Measurements from ENCODE around the gene RMRP. TPM values are rescaled to one million over a fixed set of nuclear protein-coding genes. Genes with fewer than 3 reads are reported as not detected.
"Not testable (repeated sequence)": the region's sequence is repeated elsewhere in the genome, so short reads cannot be mapped to it uniquely, and the experiment has no call there.

RMRP gene
- total RNA-seq, 1 donor from 2014 or later, result 15,881 TPM

DNA sequence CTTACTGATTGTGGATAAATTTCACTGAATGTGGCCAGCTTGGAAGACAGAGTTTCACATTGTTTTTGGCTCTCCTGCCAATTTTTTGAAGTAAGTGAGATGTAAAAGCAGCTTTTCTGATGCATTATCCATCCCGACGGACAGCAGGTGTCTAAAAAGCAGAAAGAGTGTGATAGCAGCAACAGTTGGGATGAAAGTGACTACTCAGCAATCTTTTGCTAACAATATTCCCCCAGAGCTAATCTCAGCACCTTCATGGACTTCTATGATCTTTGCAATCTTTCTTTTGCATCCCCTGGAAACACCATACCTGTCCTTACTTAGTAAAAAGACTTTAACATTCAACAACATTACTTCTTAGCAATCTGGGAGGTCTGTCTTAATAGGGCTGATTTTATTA, 45.0 kb downstream of the RMRP start:
- H3K36me3 ChIP-seq (ENCODE audit: control insufficient read depth, insufficient read depth, low read length), result peaks cover 8% of the 10 kb centered on the region
- peak; percentile 58 for FAIRE-seq
- H3K27me3 ChIP-seq (ENCODE audit: control insufficient read depth, insufficient read depth, low read length), result peaks cover 4% of the 10 kb centered on the region
- no peak overlapping the region for H3K4me3 ChIP-seq (ENCODE audit: low read depth, low read length)
- no peak for DNase-seq (ENCODE audit: low read depth)
- TF ChIP-seq, protein P1, sequence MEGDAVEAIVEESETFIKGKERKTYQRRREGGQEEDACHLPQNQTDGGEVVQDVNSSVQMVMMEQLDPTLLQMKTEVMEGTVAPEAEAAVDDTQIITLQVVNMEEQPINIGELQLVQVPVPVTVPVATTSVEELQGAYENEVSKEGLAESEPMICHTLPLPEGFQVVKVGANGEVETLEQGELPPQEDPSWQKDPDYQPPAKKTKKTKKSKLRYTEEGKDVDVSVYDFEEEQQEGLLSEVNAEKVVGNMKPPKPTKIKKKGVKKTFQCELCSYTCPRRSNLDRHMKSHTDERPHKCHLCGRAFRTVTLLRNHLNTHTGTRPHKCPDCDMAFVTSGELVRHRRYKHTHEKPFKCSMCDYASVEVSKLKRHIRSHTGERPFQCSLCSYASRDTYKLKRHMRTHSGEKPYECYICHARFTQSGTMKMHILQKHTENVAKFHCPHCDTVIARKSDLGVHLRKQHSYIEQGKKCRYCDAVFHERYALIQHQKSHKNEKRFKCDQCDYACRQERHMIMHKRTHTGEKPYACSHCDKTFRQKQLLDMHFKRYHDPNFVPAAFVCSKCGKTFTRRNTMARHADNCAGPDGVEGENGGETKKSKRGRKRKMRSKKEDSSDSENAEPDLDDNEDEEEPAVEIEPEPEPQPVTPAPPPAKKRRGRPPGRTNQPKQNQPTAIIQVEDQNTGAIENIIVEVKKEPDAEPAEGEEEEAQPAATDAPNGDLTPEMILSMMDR (IDR thresholded peaks at IDR 0.05; ENCODE audit: insufficient read depth, low read length, severe bottlenecking), result no peak

DNA sequence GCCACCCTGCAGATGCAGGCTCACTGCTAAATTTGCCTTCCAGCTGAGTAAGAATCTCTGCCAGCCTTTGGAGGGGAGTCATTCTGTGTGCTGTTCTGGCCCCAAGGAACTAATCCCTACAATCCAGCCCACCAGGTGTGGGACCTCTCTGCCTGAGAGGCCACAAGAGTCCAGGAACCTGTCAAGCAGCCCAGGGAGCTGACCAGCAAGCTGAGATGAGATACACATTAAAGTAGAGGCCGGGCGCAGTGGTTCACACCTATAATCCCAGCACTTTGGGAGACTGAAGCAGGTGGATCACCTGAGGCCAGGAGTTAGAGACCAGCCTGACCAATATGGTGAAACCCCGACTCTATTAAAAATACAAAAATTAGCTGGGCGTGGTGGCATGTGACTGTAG, 45.8 kb downstream of the RMRP start:
- not testable (repeated sequence) for FAIRE-seq

DNA sequence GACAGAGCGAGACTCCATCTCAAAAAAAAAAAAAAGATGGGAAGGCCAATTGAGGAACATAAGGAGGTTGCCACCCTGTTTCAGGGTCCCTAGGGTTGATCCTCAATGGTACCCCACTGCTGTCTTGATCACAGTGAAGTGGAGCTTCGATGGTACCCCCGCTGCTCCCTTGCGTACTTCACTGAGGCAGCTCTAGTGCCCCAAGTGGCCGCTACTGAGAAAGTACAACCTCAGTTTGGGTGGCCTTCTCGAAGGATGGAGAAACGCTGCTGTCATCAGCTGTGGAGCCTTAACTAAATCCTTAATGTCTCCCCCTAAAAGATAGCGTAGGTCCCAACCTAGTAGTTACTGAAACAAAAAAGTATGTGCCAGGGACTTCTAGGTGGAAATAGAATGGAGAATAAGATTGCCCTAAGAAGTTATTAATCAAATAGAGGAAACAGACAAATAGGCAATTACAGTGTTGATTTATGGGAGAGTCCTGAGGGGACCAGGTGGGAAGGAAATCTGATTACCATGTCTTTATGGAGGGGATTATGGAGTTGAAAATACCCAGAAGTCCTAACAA, 46.5 kb downstream of the RMRP start:
- peak; percentile 44 for DNase-seq (ENCODE audit: low read depth)
- FAIRE-seq, result peak; percentile 52

More for the DNA sequence above, 45.8 kb downstream of the RMRP start:
- not testable (repeated sequence) for H3K4me3 ChIP-seq (ENCODE audit: low read depth, low read length); DNase-seq (ENCODE audit: low read depth); H3K36me3 ChIP-seq (ENCODE audit: control insufficient read depth, insufficient read depth, low read length); H3K27me3 ChIP-seq (ENCODE audit: control insufficient read depth, insufficient read depth, low read length)

DNA sequence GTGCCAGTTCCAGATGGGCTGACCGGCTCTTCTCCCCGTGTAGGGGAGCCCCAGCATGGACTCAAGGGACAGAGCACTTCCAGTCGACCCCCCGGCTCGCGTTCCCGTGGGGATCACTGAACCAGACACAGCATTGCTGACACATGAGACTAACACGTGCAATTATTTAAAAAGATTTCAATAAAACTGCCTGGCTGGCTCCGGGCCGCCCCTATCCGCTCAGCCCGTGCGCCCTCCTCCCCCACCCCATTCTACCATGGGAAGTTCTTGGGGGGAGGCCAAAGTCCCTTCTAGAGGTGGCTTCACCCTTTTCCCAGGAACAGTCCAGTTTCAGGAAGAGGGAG, 48.0 kb downstream of the RMRP start:
- no peak overlapping the region for H3K4me3 ChIP-seq (ENCODE audit: low read depth, low read length)
- TF ChIP-seq, protein P1 (IDR thresholded peaks at IDR 0.05; ENCODE audit: insufficient read depth, low read length, severe bottlenecking), result no peak
- DNase-seq (ENCODE audit: low read depth), result no peak
- H3K36me3 ChIP-seq (ENCODE audit: control insufficient read depth, insufficient read depth, low read length), result peaks cover 8% of the 10 kb centered on the region
- no peak for FAIRE-seq
- H3K27me3 ChIP-seq (ENCODE audit: control insufficient read depth, insufficient read depth, low read length), result no peaks in the 10 kb centered on the region

More for the DNA sequence above, 46.5 kb downstream of the RMRP start:
- TF ChIP-seq, protein P1 (IDR thresholded peaks at IDR 0.05; ENCODE audit: insufficient read depth, low read length, severe bottlenecking), result peak; percentile 79
- Histone ChIP-seq H3K27me3 (ENCODE audit: control insufficient read depth, insufficient read depth, low read length) (peaks cover 1% of the 10 kb centered on the region), H3K4me3 (ENCODE audit: low read depth, low read length) (no peak overlapping the region), H3K36me3 (ENCODE audit: control insufficient read depth, insufficient read depth, low read length) (peaks cover 8% of the 10 kb centered on the region)

DNA sequence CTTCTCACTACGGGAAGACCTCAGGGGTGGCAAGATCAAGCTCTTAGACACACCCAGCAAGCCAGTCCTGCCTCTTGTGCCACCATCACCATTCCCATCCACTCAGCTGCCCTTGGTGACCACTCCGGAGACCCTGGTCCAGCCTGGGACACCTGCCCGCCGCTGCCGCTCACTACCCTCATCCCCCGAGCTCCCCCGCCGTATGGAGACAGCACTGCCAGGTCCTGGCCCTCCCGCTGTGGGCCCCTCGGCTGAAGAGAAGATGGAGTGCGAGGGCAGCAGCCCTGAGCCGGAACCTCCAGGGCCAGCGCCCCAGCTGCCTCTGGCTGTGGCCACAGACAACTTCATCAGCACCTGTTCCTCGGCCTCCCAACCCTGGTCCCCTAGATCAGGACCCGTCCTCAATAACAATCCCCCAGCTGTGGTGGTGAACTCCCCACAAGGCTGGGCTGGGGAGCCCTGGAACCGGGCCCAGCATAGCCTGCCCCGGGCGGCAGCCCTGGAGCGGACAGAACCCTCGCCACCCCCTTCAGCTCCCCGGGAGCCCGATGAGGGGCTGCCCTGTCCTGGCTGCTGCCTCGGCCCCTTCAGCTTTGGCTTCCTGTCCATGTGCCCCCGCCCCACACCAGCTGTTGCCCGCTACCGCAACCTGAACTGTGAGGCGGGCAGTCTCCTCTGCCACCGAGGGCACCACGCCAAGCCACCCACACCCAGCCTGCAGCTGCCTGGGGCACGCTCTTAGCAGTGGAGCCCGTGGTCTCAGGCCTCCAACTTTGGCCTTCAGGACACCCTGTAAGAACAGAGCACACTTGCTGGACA, 48.6 kb downstream of the RMRP start:
- Histone ChIP-seq H3K36me3 (ENCODE audit: control insufficient read depth, insufficient read depth, low read length) (peaks cover 8% of the 10 kb centered on the region), H3K4me3 (ENCODE audit: low read depth, low read length) (no peak overlapping the region), H3K27me3 (ENCODE audit: control insufficient read depth, insufficient read depth, low read length) (no peaks in the 10 kb centered on the region)
- no peak for FAIRE-seq
- TF ChIP-seq, protein P1 (IDR thresholded peaks at IDR 0.05; ENCODE audit: insufficient read depth, low read length, severe bottlenecking), result no peak
- DNase-seq (ENCODE audit: low read depth), result no peak

DNA sequence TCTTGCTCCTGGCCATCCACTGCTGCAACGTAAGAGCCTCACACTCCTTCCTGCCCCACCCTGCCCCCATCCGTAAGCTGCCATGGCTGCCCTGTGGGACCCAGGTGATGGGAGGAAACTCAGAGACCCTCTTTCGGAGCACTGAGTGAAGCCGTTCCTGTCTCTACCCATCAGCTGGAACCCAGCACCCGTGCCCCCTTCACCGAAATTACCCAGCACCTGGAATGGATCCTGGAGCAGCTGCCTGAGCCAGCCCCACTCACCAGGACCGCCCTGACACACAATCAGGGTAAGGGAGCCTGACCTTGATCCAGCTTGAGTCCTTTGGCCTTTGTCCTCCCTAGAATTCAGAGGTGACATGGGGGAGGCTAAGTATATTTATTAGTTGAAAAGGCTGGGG, 49.6 kb downstream of the RMRP start:
- no peaks in the 10 kb centered on the region for H3K27me3 ChIP-seq (ENCODE audit: control insufficient read depth, insufficient read depth, low read length)
- TF ChIP-seq, protein P1 (IDR thresholded peaks at IDR 0.05; ENCODE audit: insufficient read depth, low read length, severe bottlenecking), result no peak
- DNase-seq (ENCODE audit: low read depth) (no peak), FAIRE-seq (no peak)
- no peak overlapping the region for H3K4me3 ChIP-seq (ENCODE audit: low read depth, low read length)
- peaks cover 8% of the 10 kb centered on the region for H3K36me3 ChIP-seq (ENCODE audit: control insufficient read depth, insufficient read depth, low read length)

Other genes starting within 250 kb of the RMRP start
- gene RUSC2, start 167.9 kb downstream of the RMRP start, total RNA-seq, result 4.5 and 4.9 TPM in 2 replicates
- 6.6 and 8.2 TPM in 2 replicates for gene TESK1, start 52.8 kb downstream of the RMRP start, total RNA-seq
- 0.79 and 0.90 TPM in 2 replicates for gene CD72, start 39.6 kb downstream of the RMRP start, total RNA-seq
- gene SIT1, start 7.1 kb downstream of the RMRP start, total RNA-seq, result not detected in 2 replicates
- gene CCDC107, start 273 bp upstream of the RMRP start, total RNA-seq, result 11.4 and 13.7 TPM in 2 replicates
- gene ARHGEF39, start 7.2 kb upstream of the RMRP start, total RNA-seq, result 0.13 and 0.79 TPM in 2 replicates
- gene CA9, start 15.9 kb upstream of the RMRP start, total RNA-seq, result 3.2 and 28.5 TPM in 2 replicates
- 46.1 and 57.7 TPM in 2 replicates for gene TPM2, start 31.9 kb upstream of the RMRP start, total RNA-seq
- gene TLN1, start 74.2 kb upstream of the RMRP start, total RNA-seq, result 71.0 and 79.0 TPM in 2 replicates
- 45.4 and 57.9 TPM in 2 replicates for gene CREB3, start 74.6 kb upstream of the RMRP start, total RNA-seq
- gene GBA2, start 91.2 kb upstream of the RMRP start, total RNA-seq, result 34.8 and 37.9 TPM in 2 replicates
- 11.8 and 16.8 TPM in 2 replicates for gene RGP1, start 91.3 kb upstream of the RMRP start, total RNA-seq
- gene MSMP, start 96.3 kb upstream of the RMRP start, total RNA-seq, result not detected in 2 replicates
- 5.0 and 7.9 TPM in 2 replicates for gene NPR2, start 133.6 kb upstream of the RMRP start, total RNA-seq
- gene SPAG8, start 154.2 kb upstream of the RMRP start, total RNA-seq, result 0.13 and 0.26 TPM in 2 replicates
- gene HINT2, start 157.0 kb upstream of the RMRP start, total RNA-seq, result 22.6 and 22.7 TPM in 2 replicates
- not detected in 2 replicates for gene FAM221B, start 170.7 kb upstream of the RMRP start, total RNA-seq
- gene TMEM8B, start 171.2 kb upstream of the RMRP start, total RNA-seq, result 0.79 and 1.5 TPM in 2 replicates
- gene OR13J1, start 212.4 kb upstream of the RMRP start, total RNA-seq, result not detected in 2 replicates
- 0.26 TPM in 1 of 2 replicates, not detected in the other for gene HRCT1, start 248.2 kb upstream of the RMRP start, total RNA-seq